ENCODE data around the gene FBXO21.

The FBXO21 gene

DNA sequence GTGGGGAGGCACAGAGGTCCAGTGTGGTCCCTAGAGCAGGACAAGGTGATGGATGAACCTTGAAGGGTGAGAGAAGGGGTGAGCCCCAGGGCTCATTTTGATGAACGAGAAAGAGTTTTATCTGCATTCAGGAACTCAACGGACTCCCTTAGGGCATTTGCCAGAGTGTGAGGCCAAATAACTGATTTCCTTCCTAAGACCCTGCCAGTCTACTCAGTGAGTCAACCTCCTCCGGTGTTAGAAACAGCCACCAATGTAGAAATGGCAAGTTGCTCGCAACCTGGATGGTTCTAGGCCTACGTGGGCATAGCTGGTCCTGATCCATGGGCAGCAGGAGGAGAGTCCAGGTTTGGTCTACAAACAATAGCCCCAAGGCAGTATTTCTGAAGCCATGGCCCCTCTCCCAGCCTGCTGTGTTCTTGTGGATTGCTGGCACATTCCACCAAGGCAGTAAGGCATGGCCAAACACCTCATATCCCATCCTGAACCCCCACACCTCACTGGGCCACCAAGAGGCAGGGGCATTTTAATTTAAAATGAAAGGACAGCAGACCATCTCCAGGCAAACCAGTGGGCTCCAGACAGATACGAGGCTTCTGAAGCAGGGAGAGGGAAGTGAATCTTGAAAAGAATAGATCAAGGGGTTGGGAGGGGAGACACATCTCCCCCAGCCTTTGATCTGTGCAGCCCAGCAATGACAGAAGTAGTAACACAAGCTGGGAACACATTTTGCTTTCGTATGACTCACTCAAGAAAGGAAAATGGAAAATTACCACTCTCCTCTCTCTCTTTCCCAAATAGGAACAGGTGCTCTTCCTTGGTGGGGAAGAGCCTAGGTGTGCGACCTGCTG is 65.6 kb downstream of the FBXO21 start:
- Histone ChIP-seq H3F3A (ENCODE audit: low read depth) (no peaks in the 10 kb centered on the region), H3K4me1 (ENCODE audit: insufficient read depth, low read length, poor library complexity, severe bottlenecking) (peaks cover 18% of the 10 kb centered on the region), H3K27me3 (ENCODE audit: insufficient read depth, low read length, poor library complexity, severe bottlenecking) (no peaks in the 10 kb centered on the region), H3K4me3 (ENCODE audit: low read length, poor library complexity, severe bottlenecking) (no peak overlapping the region), H3K36me3 (ENCODE audit: insufficient read depth, low read length) (no peaks in the 10 kb centered on the region), H3K79me2 (ENCODE audit: insufficient read depth, low read length) (no peaks in the 10 kb centered on the region), H3K9me2 (replicated peaks; ENCODE audit: low read depth, low read length) (no peaks in the 10 kb centered on the region), H3K4me2 (ENCODE audit: low read depth, low read length, poor library complexity, severe bottlenecking) (no peak overlapping the region), H2AFZ (ENCODE audit: low read length) (no peak overlapping the region), H3K9ac (ENCODE audit: low read depth, low read length, poor library complexity, severe bottlenecking) (no peak overlapping the region), H3K9me3 (ENCODE audit: insufficient read depth, low read depth, low read length) (no peaks in the 10 kb centered on the region), H4K20me1 (ENCODE audit: insufficient read depth, low read length, poor library complexity, severe bottlenecking) (no peaks in the 10 kb centered on the region)
- TF ChIP-seq, protein P1, sequence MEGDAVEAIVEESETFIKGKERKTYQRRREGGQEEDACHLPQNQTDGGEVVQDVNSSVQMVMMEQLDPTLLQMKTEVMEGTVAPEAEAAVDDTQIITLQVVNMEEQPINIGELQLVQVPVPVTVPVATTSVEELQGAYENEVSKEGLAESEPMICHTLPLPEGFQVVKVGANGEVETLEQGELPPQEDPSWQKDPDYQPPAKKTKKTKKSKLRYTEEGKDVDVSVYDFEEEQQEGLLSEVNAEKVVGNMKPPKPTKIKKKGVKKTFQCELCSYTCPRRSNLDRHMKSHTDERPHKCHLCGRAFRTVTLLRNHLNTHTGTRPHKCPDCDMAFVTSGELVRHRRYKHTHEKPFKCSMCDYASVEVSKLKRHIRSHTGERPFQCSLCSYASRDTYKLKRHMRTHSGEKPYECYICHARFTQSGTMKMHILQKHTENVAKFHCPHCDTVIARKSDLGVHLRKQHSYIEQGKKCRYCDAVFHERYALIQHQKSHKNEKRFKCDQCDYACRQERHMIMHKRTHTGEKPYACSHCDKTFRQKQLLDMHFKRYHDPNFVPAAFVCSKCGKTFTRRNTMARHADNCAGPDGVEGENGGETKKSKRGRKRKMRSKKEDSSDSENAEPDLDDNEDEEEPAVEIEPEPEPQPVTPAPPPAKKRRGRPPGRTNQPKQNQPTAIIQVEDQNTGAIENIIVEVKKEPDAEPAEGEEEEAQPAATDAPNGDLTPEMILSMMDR (conservative IDR thresholded peaks at IDR 0.05; ENCODE audit: low read length), result no peak
- TF ChIP-seq EZH2phosphoT487 (IDR thresholded peaks at IDR 0.05; ENCODE audit: borderline replicate concordance), result no peak

DNA sequence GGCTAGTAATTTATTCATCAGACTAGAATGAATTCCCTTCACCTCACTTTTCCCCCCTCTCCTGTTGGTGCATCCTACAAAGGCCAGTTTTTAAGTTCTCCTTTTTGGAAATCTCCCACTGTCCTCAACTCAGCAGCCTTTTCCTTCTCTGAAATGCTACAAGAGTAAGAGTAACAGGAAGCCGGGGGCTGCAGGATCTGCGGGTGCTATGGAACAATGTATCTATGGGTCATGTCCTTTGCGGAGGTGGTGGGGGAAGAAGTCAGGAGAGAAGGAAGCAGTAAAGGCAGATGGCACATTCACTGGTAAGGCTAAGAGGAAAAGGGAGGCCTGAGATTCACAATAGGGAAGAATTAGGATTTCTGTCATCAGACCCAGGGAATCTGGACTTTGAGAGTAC is 68.8 kb downstream of the FBXO21 start:
- no peaks in the 10 kb centered on the region for H3K9me3 ChIP-seq (ENCODE audit: insufficient read depth, low read depth, low read length)
- H3F3A ChIP-seq (ENCODE audit: low read depth), result no peaks in the 10 kb centered on the region
- H3K4me1 ChIP-seq (ENCODE audit: insufficient read depth, low read length, poor library complexity, severe bottlenecking), result peaks cover 30% of the 10 kb centered on the region
- H3K9ac ChIP-seq (ENCODE audit: low read depth, low read length, poor library complexity, severe bottlenecking), result no peak overlapping the region
- no peaks in the 10 kb centered on the region for H3K36me3 ChIP-seq (ENCODE audit: insufficient read depth, low read length)
- no peak overlapping the region for H3K4me2 ChIP-seq (ENCODE audit: low read depth, low read length, poor library complexity, severe bottlenecking)
- no peaks in the 10 kb centered on the region for H4K20me1 ChIP-seq (ENCODE audit: insufficient read depth, low read length, poor library complexity, severe bottlenecking)
- no peaks in the 10 kb centered on the region for H3K27me3 ChIP-seq (ENCODE audit: insufficient read depth, low read length, poor library complexity, severe bottlenecking)
- TF ChIP-seq EZH2phosphoT487 (IDR thresholded peaks at IDR 0.05; ENCODE audit: borderline replicate concordance), result no peak
- TF ChIP-seq, protein P1 (conservative IDR thresholded peaks at IDR 0.05; ENCODE audit: low read length), result no peak
- no peaks in the 10 kb centered on the region for H3K9me2 ChIP-seq (replicated peaks; ENCODE audit: low read depth, low read length)
- no peak overlapping the region for H3K4me3 ChIP-seq (ENCODE audit: low read length, poor library complexity, severe bottlenecking)
- H3K79me2 ChIP-seq (ENCODE audit: insufficient read depth, low read length), result no peaks in the 10 kb centered on the region
- no peak overlapping the region for H2AFZ ChIP-seq (ENCODE audit: low read length)

DNA sequence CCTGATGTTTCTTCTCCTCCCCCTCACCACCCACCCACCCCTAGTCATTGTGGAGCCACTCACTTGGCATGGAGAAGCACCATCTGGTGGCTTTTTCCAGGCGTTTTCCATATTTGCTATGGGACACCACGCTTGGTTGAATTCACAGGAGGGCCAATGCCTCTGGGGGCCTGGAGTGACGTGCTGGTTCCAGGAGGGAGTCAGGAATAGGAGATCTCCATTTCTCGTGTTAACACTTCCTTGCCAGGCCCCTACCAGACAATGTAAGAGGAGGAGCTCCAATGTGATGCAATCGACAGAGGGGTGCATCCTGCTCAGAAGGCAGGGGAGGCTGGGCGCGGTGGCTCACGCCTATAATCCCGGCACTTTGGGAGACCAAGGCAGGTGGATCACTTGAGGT is 69.5 kb downstream of the FBXO21 start:
- Histone ChIP-seq H3K4me3 (ENCODE audit: low read length, poor library complexity, severe bottlenecking) (no peak overlapping the region), H3K9me3 (ENCODE audit: insufficient read depth, low read depth, low read length) (no peaks in the 10 kb centered on the region), H3K27me3 (ENCODE audit: insufficient read depth, low read length, poor library complexity, severe bottlenecking) (no peaks in the 10 kb centered on the region), H3F3A (ENCODE audit: low read depth) (no peaks in the 10 kb centered on the region), H3K9ac (ENCODE audit: low read depth, low read length, poor library complexity, severe bottlenecking) (no peak overlapping the region), H3K9me2 (replicated peaks; ENCODE audit: low read depth, low read length) (no peaks in the 10 kb centered on the region), H2AFZ (ENCODE audit: low read length) (no peak overlapping the region), H3K36me3 (ENCODE audit: insufficient read depth, low read length) (no peaks in the 10 kb centered on the region), H3K79me2 (ENCODE audit: insufficient read depth, low read length) (no peaks in the 10 kb centered on the region), H4K20me1 (ENCODE audit: insufficient read depth, low read length, poor library complexity, severe bottlenecking) (no peaks in the 10 kb centered on the region), H3K4me1 (ENCODE audit: insufficient read depth, low read length, poor library complexity, severe bottlenecking) (peaks cover 30% of the 10 kb centered on the region), H3K4me2 (ENCODE audit: low read depth, low read length, poor library complexity, severe bottlenecking) (no peak overlapping the region)
- no peak for TF ChIP-seq EZH2phosphoT487 (IDR thresholded peaks at IDR 0.05; ENCODE audit: borderline replicate concordance)
- TF ChIP-seq, protein P1 (conservative IDR thresholded peaks at IDR 0.05; ENCODE audit: low read length), result no peak

Data from Loucy (cell line).